Fibroblast of lung (primary cell): Measurements from ENCODE around the gene TMC6. TPM values are rescaled to one million over a fixed set of nuclear protein-coding genes. Genes with fewer than 3 reads are reported as not detected.
A peak's percentile ranks its signal among the peaks of the same experiment; 100 is the strongest.

ENCODE experiments used
- DNase-seq, 2 donors: peaks; one replicate each; pipeline versions ENCODE4 v3.0.0 to v3.0.0-alpha.2; 2010; ENCODE audit warnings: low read depth in 2 of 2
- H2AFZ ChIP-seq: 2 replicates; pipeline ENCODE4 v1.5.1; 2012; ENCODE audit warnings: low read length, control low read depth, inconsistent platforms
- H3K27ac ChIP-seq: 2 replicates; pipeline ENCODE4 v1.5.1; 2011; ENCODE audit warnings: low read length, control low read depth; ENCODE audit not compliant: insufficient read depth
- H3K27me3 ChIP-seq: 2 replicates; pipeline ENCODE4 v1.5.1; 2011; ENCODE audit warnings: mild to moderate bottlenecking, low read length; ENCODE audit not compliant: control insufficient read depth, insufficient read depth
- H3K36me3 ChIP-seq: 2 replicates; pipeline ENCODE4 v1.5.1; 2011; ENCODE audit warnings: low read length; ENCODE audit not compliant: control insufficient read depth, insufficient read depth
- H3K4me1 ChIP-seq: 2 replicates; pipeline ENCODE4 v1.5.1; 2011; ENCODE audit warnings: low read length; ENCODE audit not compliant: control insufficient read depth, insufficient read depth; ENCODE audit errors: extremely low read depth
- H3K4me2 ChIP-seq: 2 replicates; pipeline ENCODE4 v1.5.1; 2011; ENCODE audit warnings: low read length, control low read depth; ENCODE audit not compliant: insufficient read depth; ENCODE audit errors: extremely low read depth
- H3K4me3 ChIP-seq, 4 experiments: fragments of 200-600 bp in 1 of 4; sonication (generic) in 1 of 4; replicated peaks in 1 of 4; 2 replicates each; pipeline ENCODE4 v1.5.1; 2011 to 2016; ENCODE audit warnings: low read length in 4 of 4, low read depth in 3 of 4, mild to moderate bottlenecking in 3 of 4, control low read depth in 2 of 4, inconsistent platforms in 1 of 4, mixed read lengths in 1 of 4; ENCODE audit not compliant: insufficient read depth in 1 of 4; ENCODE audit errors: control extremely low read depth in 1 of 4
- H3K79me2 ChIP-seq: 2 replicates; pipeline ENCODE4 v1.5.1; 2012; ENCODE audit warnings: mild to moderate bottlenecking, low read length, inconsistent platforms; ENCODE audit not compliant: control insufficient read depth, insufficient read depth
- H3K9ac ChIP-seq: 2 replicates; pipeline ENCODE4 v1.5.1; 2011; ENCODE audit warnings: mild to moderate bottlenecking, low read length, control low read depth; ENCODE audit not compliant: insufficient read depth
- H3K9me3 ChIP-seq: 2 replicates; pipeline ENCODE4 v1.5.1; 2012; ENCODE audit warnings: low read depth, low read length; ENCODE audit not compliant: control insufficient read depth, insufficient read depth
- H4K20me1 ChIP-seq: 2 replicates; pipeline ENCODE4 v1.5.1; 2011; ENCODE audit warnings: low read length; ENCODE audit not compliant: control insufficient read depth, insufficient read depth; ENCODE audit errors: extremely low read depth
- EZH2 ChIP-seq: IDR thresholded peaks from 2 replicates; pipeline ENCODE4 v1.5.1; 2012; ENCODE audit warnings: low read length, control low read depth, mild to moderate bottlenecking; ENCODE audit errors: missing control alignments
- polyA plus RNA-seq, 2 donors: library from polyadenylated mRNA; depleted of rRNA in 1 of 2; stranded (reverse) in 1 of 2; unstranded in 1 of 2; fragments of >200 nt; gene quantifications; 2 replicates each; pipeline ENCODE4 v1.2.1, GENCODE V29; 2011 to 2012; ENCODE audit warnings: missing spikeins in 1 of 2
- total RNA-seq: library from RNA; depleted of rRNA; stranded (reverse); fragments of >200 nt; gene quantifications from 2 replicates; pipeline ENCODE4 v1.2.1, GENCODE V29; 2014
- TF ChIP-seq, protein P1 (sequence below), 2 donors: IDR thresholded peaks in 1 of 2; conservative IDR thresholded peaks in 1 of 2; 1 replicate in 1 of 2; 2 replicates in 1 of 2; pipeline ENCODE4 v1.5.1; 2011 to 2012; ENCODE audit warnings: low read length in 2 of 2, control low read depth in 1 of 2, inconsistent platforms in 1 of 2, low read depth in 1 of 2, mild to moderate bottlenecking in 1 of 2

Gene TMC6
- total and polyA plus RNA-seq, 2 donors (not counting 1 experiment from before 2014, with no cell fraction given), result 0.17 to 1.3 TPM

DNA sequence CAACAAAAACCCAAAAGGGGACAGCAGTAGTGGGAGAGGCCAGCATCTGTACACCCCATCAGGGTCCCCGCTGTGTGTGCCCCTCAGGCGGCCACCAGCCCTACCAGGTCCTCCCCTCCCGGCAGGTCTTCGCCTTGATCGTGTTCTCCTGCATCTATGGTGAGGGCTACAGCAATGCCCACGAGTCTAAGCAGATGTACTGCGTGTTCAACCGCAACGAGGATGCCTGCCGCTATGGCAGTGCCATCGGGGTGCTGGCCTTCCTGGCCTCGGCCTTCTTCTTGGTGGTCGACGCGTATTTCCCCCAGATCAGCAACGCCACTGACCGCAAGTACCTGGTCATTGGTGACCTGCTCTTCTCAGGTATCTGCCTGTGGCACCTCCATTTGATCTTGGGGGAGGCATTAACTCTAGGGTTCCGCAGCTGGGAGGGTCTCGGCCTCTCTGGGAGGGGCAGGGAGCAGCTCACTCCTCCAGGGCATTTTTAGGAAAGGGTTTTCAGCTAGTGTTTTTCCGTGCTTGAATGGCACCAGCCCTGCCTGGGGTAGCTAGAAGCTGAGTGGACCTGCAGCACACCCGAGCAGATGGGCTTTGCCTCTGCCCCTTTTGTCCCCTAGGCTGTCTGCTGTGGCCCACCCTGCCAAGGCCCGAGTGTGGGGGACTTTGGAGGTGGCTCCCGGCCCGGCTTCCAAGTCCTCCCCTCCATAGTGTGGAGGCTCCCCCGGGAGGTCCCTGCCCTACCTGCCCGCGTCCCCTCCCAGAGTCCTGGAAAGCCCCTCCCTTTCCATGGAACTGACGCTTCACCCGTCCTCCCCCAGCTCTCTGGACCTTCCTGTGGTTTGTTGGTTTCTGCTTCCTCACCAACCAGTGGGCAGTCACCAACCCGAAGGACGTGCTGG, 42.4 kb upstream of the TMC6 start:
- Histone ChIP-seq H3K27ac (no peak overlapping the region), H3K9me3 (no peaks in the 10 kb centered on the region), H3K27me3 (no peaks in the 10 kb centered on the region), H3K79me2 (no peaks in the 10 kb centered on the region), H3K9ac (no peak overlapping the region), H3K36me3 (peaks cover 3% of the 10 kb centered on the region), H4K20me1 (no peaks in the 10 kb centered on the region), H3K4me2 (no peak overlapping the region), H2AFZ (no peak overlapping the region), H3K4me3 (no peak overlapping the region), H3K4me1 (peaks cover 8% of the 10 kb centered on the region)
- no peak for TF ChIP-seq EZH2
- TF ChIP-seq, protein P1, sequence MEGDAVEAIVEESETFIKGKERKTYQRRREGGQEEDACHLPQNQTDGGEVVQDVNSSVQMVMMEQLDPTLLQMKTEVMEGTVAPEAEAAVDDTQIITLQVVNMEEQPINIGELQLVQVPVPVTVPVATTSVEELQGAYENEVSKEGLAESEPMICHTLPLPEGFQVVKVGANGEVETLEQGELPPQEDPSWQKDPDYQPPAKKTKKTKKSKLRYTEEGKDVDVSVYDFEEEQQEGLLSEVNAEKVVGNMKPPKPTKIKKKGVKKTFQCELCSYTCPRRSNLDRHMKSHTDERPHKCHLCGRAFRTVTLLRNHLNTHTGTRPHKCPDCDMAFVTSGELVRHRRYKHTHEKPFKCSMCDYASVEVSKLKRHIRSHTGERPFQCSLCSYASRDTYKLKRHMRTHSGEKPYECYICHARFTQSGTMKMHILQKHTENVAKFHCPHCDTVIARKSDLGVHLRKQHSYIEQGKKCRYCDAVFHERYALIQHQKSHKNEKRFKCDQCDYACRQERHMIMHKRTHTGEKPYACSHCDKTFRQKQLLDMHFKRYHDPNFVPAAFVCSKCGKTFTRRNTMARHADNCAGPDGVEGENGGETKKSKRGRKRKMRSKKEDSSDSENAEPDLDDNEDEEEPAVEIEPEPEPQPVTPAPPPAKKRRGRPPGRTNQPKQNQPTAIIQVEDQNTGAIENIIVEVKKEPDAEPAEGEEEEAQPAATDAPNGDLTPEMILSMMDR (conservative IDR thresholded peaks at IDR 0.05 in 1 of 2, IDR thresholded peaks at IDR 0.05 in 1 of 2; ENCODE audit: low read depth in 1 of 2, low read length in 2 of 2), result no peak
- no peak for DNase-seq

DNA sequence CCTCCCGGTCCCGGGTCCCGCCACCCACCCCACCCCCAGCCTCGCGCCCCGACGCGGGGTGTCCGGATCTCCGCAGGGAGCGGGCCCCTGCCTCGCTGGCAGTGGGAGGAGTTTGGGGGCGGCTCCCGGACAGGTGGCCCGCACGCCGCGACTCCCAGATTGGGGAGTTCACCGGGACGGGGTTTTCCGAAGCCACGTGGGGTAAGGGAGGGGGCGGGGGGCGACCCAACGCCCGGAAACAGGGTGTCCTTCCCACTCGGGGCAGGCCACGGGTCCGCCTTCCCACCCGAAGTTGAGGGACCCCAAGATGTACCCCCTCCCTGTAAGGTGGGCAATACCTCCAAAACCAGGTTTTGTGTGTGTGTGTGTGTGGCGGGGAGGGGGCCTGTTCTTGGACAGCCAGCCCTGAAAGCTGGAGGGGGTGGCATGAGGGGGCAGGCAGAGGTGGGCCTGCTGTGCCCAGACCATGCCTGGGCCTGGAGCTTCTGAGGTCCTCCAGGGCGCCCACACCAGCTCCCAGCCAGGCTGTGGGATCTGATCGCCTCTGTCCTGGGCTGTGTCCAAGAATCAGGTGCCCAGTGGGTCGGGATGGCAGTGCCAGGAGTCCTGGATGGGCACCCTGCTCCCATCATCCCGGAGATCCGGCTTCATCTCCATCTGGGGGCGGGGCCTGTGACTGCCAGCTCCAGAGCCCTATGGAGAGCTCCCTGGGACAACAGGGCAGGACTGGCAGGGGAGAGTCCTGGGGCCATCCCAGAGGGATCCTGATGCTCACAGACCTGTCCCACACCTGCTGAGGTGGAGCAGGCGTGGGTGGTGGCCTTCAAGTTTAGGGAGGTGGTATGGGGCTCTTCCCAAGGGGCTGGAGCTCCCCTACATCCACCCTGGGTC, 40.6 kb upstream of the TMC6 start:
- H3K9ac ChIP-seq, result peak overlapping the region; percentile 23
- peak overlapping the region; percentile 37 to 64 (median 42) for H3K4me3 ChIP-seq
- no peaks in the 10 kb centered on the region for H3K27me3 ChIP-seq
- peak overlapping the region; percentile 59 for H3K4me2 ChIP-seq
- H3K36me3 ChIP-seq, result no peaks in the 10 kb centered on the region
- no peaks in the 10 kb centered on the region for H3K9me3 ChIP-seq
- H3K27ac ChIP-seq, result no peak overlapping the region
- no peak overlapping the region for H2AFZ ChIP-seq
- H3K4me1 ChIP-seq, result peaks cover 8% of the 10 kb centered on the region
- TF ChIP-seq, protein P1 (conservative IDR thresholded peaks at IDR 0.05 in 1 of 2, IDR thresholded peaks at IDR 0.05 in 1 of 2; ENCODE audit: low read depth in 1 of 2, low read length in 2 of 2), result no peak
- TF ChIP-seq EZH2, result no peak
- H4K20me1 ChIP-seq, result no peaks in the 10 kb centered on the region
- DNase-seq, result peak in 1 of 2 donors; percentile 43
- H3K79me2 ChIP-seq, result no peaks in the 10 kb centered on the region
